IMR-90 (cell line): ENCODE measurements around the gene PPP2R5E. TPM values are rescaled to one million over a fixed set of nuclear protein-coding genes. Genes with fewer than 3 reads are reported as not detected.

Experiments used
- ATAC-seq: fragments of 200-7000 bp; cut with Tn5 transposase; 2 replicates; pipeline ENCODE4 v1.9.1; 2020; ENCODE audit warnings: low read depth, mild to moderate bottlenecking, moderate library complexity
- BruUV-seq: library from RNA; stranded (reverse); fragments of 400-500 nt; replicated peaks from 2 replicates; lab custom pipeline; 2021; lab: Mats Ljungman, UMichigan
- CTCF ChIA-PET: fragments of 300-600 bp; formaldehyde crosslinking; extraction: SDS; loops from one replicate; lab custom pipeline; 2021; ENCODE audit warnings: antibody characterized with exemption; lab: Yijun Ruan, JAX
- POLR2A ChIA-PET: fragments of 300-600 bp; sonication (Branson Sonifier 250); formaldehyde crosslinking; loops from one replicate; lab custom pipeline; 2022; ENCODE audit warnings: antibody characterized with exemption; ENCODE audit not compliant: unreplicated experiment; lab: Charles Lee
- DNase-seq: peaks from one replicate; pipeline ENCODE4 v3.0.0; 2013
- H2AFZ ChIP-seq: replicated peaks from 2 replicates; pipeline ENCODE3; 2013; ENCODE audit warnings: low read length, mild to moderate bottlenecking; ENCODE audit not compliant: poor library complexity
- H2AK5ac ChIP-seq: 2 replicates; pipeline ENCODE4 v1.6.1; 2013; ENCODE audit warnings: low read depth, low read length, inconsistent platforms
- H2AK9ac ChIP-seq: replicated peaks from 2 replicates; pipeline ENCODE3; 2013; ENCODE audit warnings: mild to moderate bottlenecking, low read depth, low read length, moderate library complexity; ENCODE audit not compliant: poor library complexity
- H2BK120ac ChIP-seq: 2 replicates; pipeline ENCODE4 v1.6.1; 2013; ENCODE audit warnings: low read depth, low read length, inconsistent platforms
- H2BK15ac ChIP-seq: 3 replicates; pipeline ENCODE4 v1.6.1; 2013; ENCODE audit warnings: low read depth, low read length, inconsistent platforms
- H2BK20ac ChIP-seq: 2 replicates; pipeline ENCODE4 v1.6.1; 2013; ENCODE audit warnings: low read depth, mild to moderate bottlenecking, inconsistent platforms, low read length, moderate library complexity
- H2BK5ac ChIP-seq: 2 replicates; pipeline ENCODE4 v1.6.1; 2013; ENCODE audit warnings: mild to moderate bottlenecking, low read depth, low read length, inconsistent platforms; ENCODE audit not compliant: poor library complexity, severe bottlenecking
- H3K14ac ChIP-seq: replicated peaks from 2 replicates; pipeline ENCODE4 v1.6.1; 2013; ENCODE audit warnings: low read depth, low read length, inconsistent platforms
- H3K18ac ChIP-seq: 2 replicates; pipeline ENCODE4 v1.6.1; 2013; ENCODE audit warnings: low read depth, low read length, control low read depth
- H3K23ac ChIP-seq: 2 replicates; pipeline ENCODE4 v1.6.1; 2013; ENCODE audit warnings: low read depth, low read length, inconsistent platforms
- H3K27ac ChIP-seq: 2 replicates; pipeline ENCODE4 v1.5.1; 2013; ENCODE audit warnings: mild to moderate bottlenecking, control low read depth, low read length; ENCODE audit not compliant: insufficient read depth
- H3K27me3 ChIP-seq: 2 replicates; pipeline ENCODE4 v1.6.1; 2013; ENCODE audit warnings: low read length; ENCODE audit not compliant: control insufficient read depth, insufficient read depth
- H3K36me3 ChIP-seq: 2 replicates; pipeline ENCODE4 v1.6.1; 2013; ENCODE audit warnings: low read length, mixed read lengths; ENCODE audit not compliant: control insufficient read depth, insufficient read depth
- H3K4ac ChIP-seq: 2 replicates; pipeline ENCODE4 v1.6.1; 2013; ENCODE audit warnings: low read depth, low read length, inconsistent platforms
- H3K4me1 ChIP-seq: 2 replicates; pipeline ENCODE4 v1.6.1; 2013; ENCODE audit warnings: low read length, mixed read lengths; ENCODE audit not compliant: control insufficient read depth, insufficient read depth
- H3K4me2 ChIP-seq: 2 replicates; pipeline ENCODE4 v1.6.1; 2013; ENCODE audit warnings: low read depth, mild to moderate bottlenecking, control low read depth, low read length, moderate library complexity
- H3K4me3 ChIP-seq: 2 replicates; pipeline ENCODE4 v1.5.1; 2013; ENCODE audit warnings: low read depth, mild to moderate bottlenecking, control low read depth, low read length, moderate library complexity; ENCODE audit not compliant: insufficient read depth
- H3K56ac ChIP-seq: 2 replicates; pipeline ENCODE4 v1.6.1; 2013; ENCODE audit warnings: low read length, inconsistent platforms; ENCODE audit not compliant: insufficient read depth; ENCODE audit errors: extremely low read depth
- H3K79me1 ChIP-seq, 2 experiments: 2 replicates each; pipeline ENCODE4 v1.6.1; 2013; ENCODE audit warnings: low read length in 2 of 2, inconsistent platforms in 1 of 2, low read depth in 1 of 2
- H3K9ac ChIP-seq: 2 replicates; pipeline ENCODE4 v1.6.1; 2013; ENCODE audit warnings: low read depth, low read length, control low read depth
- H3K9me1 ChIP-seq: 2 replicates; pipeline ENCODE4 v1.6.1; 2013; ENCODE audit warnings: low read length, inconsistent platforms; ENCODE audit not compliant: insufficient read depth
- H3K9me3 ChIP-seq: 2 replicates; pipeline ENCODE4 v1.6.1; 2013; ENCODE audit warnings: low read length; ENCODE audit not compliant: control insufficient read depth, insufficient read depth
- H4K20me1 ChIP-seq: 2 replicates; pipeline ENCODE4 v1.6.1; 2013; ENCODE audit warnings: low read length, inconsistent platforms; ENCODE audit not compliant: insufficient read depth
- H4K5ac ChIP-seq: 2 replicates; pipeline ENCODE4 v1.6.1; 2013; ENCODE audit warnings: mild to moderate bottlenecking, low read depth, low read length, control low read depth
- H4K8ac ChIP-seq, 2 experiments: 2 replicates each; pipeline ENCODE4 v1.6.1; 2013; ENCODE audit warnings: low read depth in 2 of 2, low read length in 2 of 2, control low read depth in 1 of 2, inconsistent platforms in 1 of 2
- H4K91ac ChIP-seq: 2 replicates; pipeline ENCODE4 v1.6.1; 2013; ENCODE audit warnings: low read depth, low read length, inconsistent platforms; ENCODE audit not compliant: insufficient read depth
- BHLHE40 ChIP-seq: fragments of 150-350 bp; IDR thresholded peaks from 2 replicates; pipeline ENCODE4 v1.6.1; 2016; ENCODE audit warnings: mild to moderate bottlenecking, low read depth, low read length
- CEBPB ChIP-seq: IDR thresholded peaks from 2 replicates; pipeline ENCODE4 v1.6.1; 2012; ENCODE audit warnings: low read depth, low read length, improper control_type of control experiment
- CHD1 ChIP-seq: IDR thresholded peaks from 2 replicates; pipeline ENCODE4 v1.6.1; 2012; ENCODE audit warnings: low read depth, low read length, improper control_type of control experiment
- FOS ChIP-seq: fragments of 150-350 bp; IDR thresholded peaks from 2 replicates; pipeline ENCODE4 v1.6.1; 2016; ENCODE audit warnings: low read depth, low read length
- MAFK ChIP-seq: IDR thresholded peaks from 2 replicates; pipeline ENCODE4 v1.6.1; 2012; ENCODE audit warnings: low read depth, low read length, improper control_type of control experiment
- MAZ ChIP-seq: IDR thresholded peaks from 2 replicates; pipeline ENCODE4 v1.6.1; 2012; ENCODE audit warnings: low read depth, mild to moderate bottlenecking, low read length, improper control_type of control experiment, moderate library complexity, borderline replicate concordance
- MXI1 ChIP-seq: IDR thresholded peaks from 2 replicates; pipeline ENCODE4 v1.6.1; 2012; ENCODE audit warnings: low read depth, mild to moderate bottlenecking, low read length, moderate library complexity, borderline replicate concordance
- NFE2L2 ChIP-seq: fragments of 150-350 bp; IDR thresholded peaks from 2 replicates; pipeline ENCODE4 v1.6.1; 2016; ENCODE audit warnings: low read depth, mild to moderate bottlenecking, low read length
- POLR2A ChIP-seq: IDR thresholded peaks from 2 replicates; pipeline ENCODE4 v1.6.1; 2012; ENCODE audit warnings: mild to moderate bottlenecking, low read depth, low read length
- RAD21 ChIP-seq: IDR thresholded peaks from 2 replicates; pipeline ENCODE4 v1.6.1; 2012; ENCODE audit warnings: low read length, improper control_type of control experiment
- RCOR1 ChIP-seq: IDR thresholded peaks from 2 replicates; pipeline ENCODE4 v1.6.1; 2012; ENCODE audit warnings: mild to moderate bottlenecking, low read length, improper control_type of control experiment; ENCODE audit not compliant: insufficient replicate concordance
- RFX5 ChIP-seq: IDR thresholded peaks from 2 replicates; pipeline ENCODE4 v1.8.0; 2012; ENCODE audit warnings: low read depth, mild to moderate bottlenecking, low read length, moderate library complexity
- SMC3 ChIP-seq: fragments of 150-350 bp; IDR thresholded peaks from 2 replicates; pipeline ENCODE4 v1.6.1; 2016; ENCODE audit warnings: low read depth, mild to moderate bottlenecking, antibody characterized with exemption, low read length, moderate library complexity
- WGBS, 2 experiments: methylation state at CpG; one replicate each; pipeline versions ENCODE4 v1.1.5 to v1.1.7; 2013; ENCODE audit warnings: missing lambda C conversion rate in 2 of 2; ENCODE audit not compliant: insufficient read length in 1 of 2; ENCODE audit errors: extremely low coverage in 2 of 2; 5-methylcytosine and 5-hydroxymethylcytosine counted together
- dilution Hi-C: fragments of 300-500 bp; cut with HindIII; formaldehyde crosslinking; loops from one replicate; pipeline ENCODE4 v1.14.3; 2018; ENCODE audit warnings: low sequenced_read_pairs; ENCODE audit not compliant: unreplicated experiment
- in situ Hi-C: fragments of 300-500 bp; cut with MboI; formaldehyde crosslinking; loops from 3 replicates; pipeline ENCODE4 v1.14.3; 2019; ENCODE audit warnings: low sequenced_read_pairs, inconsistent platforms, mixed read lengths
- intact Hi-C: fragments of 100-400 bp; cut with micrococcal nuclease; formaldehyde crosslinking; loops from 2 replicates; pipeline ENCODE4 v1.10.0; 2022
- polyA plus RNA-seq, 3 experiments: library from polyadenylated mRNA; depleted of rRNA; stranded (reverse); fragments of >200 nt; gene quantifications; 2 replicates each; pipeline ENCODE4 v1.2.3, GENCODE V29; 2012; ENCODE audit warnings: low replicate concordance in 1 of 3
- total RNA-seq: library from RNA; depleted of rRNA; stranded (reverse); fragments of >200 nt; gene quantifications from 2 replicates; pipeline ENCODE4 v1.2.3, GENCODE V29; 2012
- TF ChIP-seq, protein P1 (sequence below): fragments of 150-350 bp; IDR thresholded peaks from 2 replicates; pipeline ENCODE4 v1.6.1; 2016; ENCODE audit warnings: low read depth, mild to moderate bottlenecking, low read length, moderate library complexity, borderline replicate concordance
- TF ChIP-seq, protein P2 (sequence below): fragments of 150-350 bp; IDR thresholded peaks from 2 replicates; pipeline ENCODE4 v1.6.1; 2017; ENCODE audit warnings: mild to moderate bottlenecking, antibody characterized with exemption, low read length, low read depth
- TF ChIP-seq, protein P3 (sequence below): conservative IDR thresholded peaks from 2 replicates; pipeline ENCODE4 v1.5.1; 2012; ENCODE audit warnings: mild to moderate bottlenecking, low read depth, low read length, improper control_type of control experiment

Gene PPP2R5E
- total and polyA plus RNA-seq, 2 of the 4 experiments (the other 2 are of a cell fraction) = 9.7 to 12.2 TPM

DNA sequence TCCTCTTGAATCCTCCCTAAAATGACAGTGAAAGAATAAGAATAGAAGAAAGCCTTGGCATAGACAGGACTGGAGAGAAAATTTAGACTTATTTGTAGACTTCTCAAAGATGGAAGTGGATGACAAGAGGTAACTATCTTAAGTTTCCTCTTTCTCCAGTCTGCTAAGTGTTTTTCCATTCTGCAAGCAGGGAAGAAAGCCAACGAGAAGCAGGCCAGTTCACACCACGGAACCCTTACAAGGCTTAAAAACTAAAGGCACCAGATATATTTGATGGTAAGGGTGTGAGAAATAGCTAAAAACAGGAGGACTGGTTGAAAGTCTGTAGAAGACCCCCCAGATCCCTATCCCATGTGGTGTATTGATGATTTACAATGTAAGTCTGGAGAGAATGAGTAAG, 141.5 kb downstream of the PPP2R5E start:
- Histone ChIP-seq H3K27me3 (no peaks in the 10 kb centered on the region), H3K14ac (no peak overlapping the region), H3K56ac (no peak overlapping the region), H3K79me1 (peaks cover 16 to 41% of the 10 kb centered on the region in 2 experiments; a peak in 3 of 4 replicates), H4K5ac (no peak overlapping the region), H2BK15ac (no peak overlapping the region), H2BK120ac (no peak overlapping the region), H4K8ac (no peak overlapping the region), H3K23ac (no peak overlapping the region), H3K9me1 (no peaks in the 10 kb centered on the region), H4K91ac (no peak overlapping the region), H2AK9ac (no peak overlapping the region), H2AK5ac (no peak overlapping the region), H3K27ac (no peak overlapping the region), H3K4me3 (no peak overlapping the region), H2AFZ (no peak overlapping the region), H3K9me3 (no peaks in the 10 kb centered on the region), H2BK5ac (no peak overlapping the region), H4K20me1 (peaks cover 3% of the 10 kb centered on the region; the same call in 1 of the 2 replicates), H3K4ac (no peak overlapping the region), H3K9ac (no peak overlapping the region), H3K4me1 (no peaks in the 10 kb centered on the region), H3K4me2 (no peak overlapping the region), H3K36me3 (0 out of 2 replicates have a peak, but pooled peaks cover 2% of the 10 kb centered on the region), H3K18ac (no peak overlapping the region), H2BK20ac (no peak overlapping the region)
- DNase-seq (no peak), ATAC-seq (no peak)
- intact Hi-C loops = no loop called here
- TF ChIP-seq, protein P1, sequence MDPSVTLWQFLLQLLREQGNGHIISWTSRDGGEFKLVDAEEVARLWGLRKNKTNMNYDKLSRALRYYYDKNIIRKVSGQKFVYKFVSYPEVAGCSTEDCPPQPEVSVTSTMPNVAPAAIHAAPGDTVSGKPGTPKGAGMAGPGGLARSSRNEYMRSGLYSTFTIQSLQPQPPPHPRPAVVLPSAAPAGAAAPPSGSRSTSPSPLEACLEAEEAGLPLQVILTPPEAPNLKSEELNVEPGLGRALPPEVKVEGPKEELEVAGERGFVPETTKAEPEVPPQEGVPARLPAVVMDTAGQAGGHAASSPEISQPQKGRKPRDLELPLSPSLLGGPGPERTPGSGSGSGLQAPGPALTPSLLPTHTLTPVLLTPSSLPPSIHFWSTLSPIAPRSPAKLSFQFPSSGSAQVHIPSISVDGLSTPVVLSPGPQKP = no peak
- TF ChIP-seq CEBPB (no peak), CHD1 (no peak), MXI1 (no peak), NFE2L2 (no peak), MAFK (no peak), POLR2A (no peak), RFX5 (no peak), FOS (no peak), SMC3 (no peak), RCOR1 (no peak), MAZ (no peak), BHLHE40 (no peak), RAD21 (no peak)
- TF ChIP-seq, protein P2, sequence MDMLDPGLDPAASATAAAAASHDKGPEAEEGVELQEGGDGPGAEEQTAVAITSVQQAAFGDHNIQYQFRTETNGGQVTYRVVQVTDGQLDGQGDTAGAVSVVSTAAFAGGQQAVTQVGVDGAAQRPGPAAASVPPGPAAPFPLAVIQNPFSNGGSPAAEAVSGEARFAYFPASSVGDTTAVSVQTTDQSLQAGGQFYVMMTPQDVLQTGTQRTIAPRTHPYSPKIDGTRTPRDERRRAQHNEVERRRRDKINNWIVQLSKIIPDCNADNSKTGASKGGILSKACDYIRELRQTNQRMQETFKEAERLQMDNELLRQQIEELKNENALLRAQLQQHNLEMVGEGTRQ = no peak
- TF ChIP-seq, protein P3, sequence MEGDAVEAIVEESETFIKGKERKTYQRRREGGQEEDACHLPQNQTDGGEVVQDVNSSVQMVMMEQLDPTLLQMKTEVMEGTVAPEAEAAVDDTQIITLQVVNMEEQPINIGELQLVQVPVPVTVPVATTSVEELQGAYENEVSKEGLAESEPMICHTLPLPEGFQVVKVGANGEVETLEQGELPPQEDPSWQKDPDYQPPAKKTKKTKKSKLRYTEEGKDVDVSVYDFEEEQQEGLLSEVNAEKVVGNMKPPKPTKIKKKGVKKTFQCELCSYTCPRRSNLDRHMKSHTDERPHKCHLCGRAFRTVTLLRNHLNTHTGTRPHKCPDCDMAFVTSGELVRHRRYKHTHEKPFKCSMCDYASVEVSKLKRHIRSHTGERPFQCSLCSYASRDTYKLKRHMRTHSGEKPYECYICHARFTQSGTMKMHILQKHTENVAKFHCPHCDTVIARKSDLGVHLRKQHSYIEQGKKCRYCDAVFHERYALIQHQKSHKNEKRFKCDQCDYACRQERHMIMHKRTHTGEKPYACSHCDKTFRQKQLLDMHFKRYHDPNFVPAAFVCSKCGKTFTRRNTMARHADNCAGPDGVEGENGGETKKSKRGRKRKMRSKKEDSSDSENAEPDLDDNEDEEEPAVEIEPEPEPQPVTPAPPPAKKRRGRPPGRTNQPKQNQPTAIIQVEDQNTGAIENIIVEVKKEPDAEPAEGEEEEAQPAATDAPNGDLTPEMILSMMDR = no peak
- WGBS, 2 experiments = no CpG with 5 or more reads among the region's 2 CpGs
- CTCF ChIA-PET = interaction anchor here (0.6 kb wide), 1 partner anchor 154 kb away, joined by 3 read pairs; no protein-coding TSS in a partner anchor
- dilution Hi-C loops = no loop called here
- no TSS peak for BruUV-seq
- in situ Hi-C loops = no loop called here
- POLR2A ChIA-PET = no interaction called here
